HG02763 (cell line): ENCODE data around the gene LRRC1.

Experiments used
- ATAC-seq: cut with Tn5 transposase; IDR thresholded peaks from one replicate; pipeline ENCODE4 v1.9.1; 2021; ENCODE audit warnings: mild to moderate bottlenecking, moderate library complexity; ENCODE audit not compliant: unreplicated experiment

Gene LRRC1

DNA sequence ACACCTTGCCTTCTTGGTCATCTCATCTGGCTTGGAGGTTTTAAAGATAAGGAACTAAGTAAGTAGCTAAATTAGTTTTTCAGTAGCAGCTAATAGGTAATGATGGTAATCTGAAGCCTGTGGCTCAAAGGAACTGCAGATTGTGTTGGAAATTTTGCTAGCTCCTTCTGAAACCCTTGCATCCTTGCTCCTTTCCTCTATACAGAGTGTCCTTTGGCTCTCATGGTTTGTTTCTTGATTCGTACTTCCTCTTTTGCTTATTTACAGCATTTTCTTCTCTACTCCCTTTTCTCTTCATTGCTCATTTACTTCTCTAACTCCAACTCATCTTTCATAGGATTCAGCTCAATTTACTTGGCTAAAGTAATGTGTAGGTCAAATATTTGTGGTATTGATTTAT, 19.0 kb downstream of the LRRC1 start:
- no peak for ATAC-seq

DNA sequence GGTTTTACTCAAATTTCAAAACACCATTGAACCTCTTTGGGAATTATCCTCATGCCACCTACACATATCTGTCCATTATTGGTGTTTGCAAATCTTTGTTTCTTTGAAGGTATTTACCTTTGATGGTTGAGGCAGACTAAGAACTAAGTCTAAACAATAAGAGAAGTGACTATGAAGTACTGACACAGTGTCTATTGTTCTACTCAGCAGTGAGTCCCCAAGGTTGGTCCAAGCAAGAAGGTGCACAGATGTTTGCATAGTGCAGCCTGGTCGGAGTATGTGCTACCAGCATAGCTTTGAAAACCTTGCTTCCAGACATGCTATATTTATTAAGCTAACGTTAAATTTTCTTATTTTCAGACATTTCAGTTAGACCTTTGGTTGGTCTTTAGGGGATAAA, 19.5 kb downstream of the LRRC1 start:
- no peak for ATAC-seq

- no peak for ATAC-seq
Observed at GRCh38 chr6:53815381-53816119, 20.7 kb downstream of the LRRC1 start.

- no peak for ATAC-seq
Observed at GRCh38 chr6:53818858-53819609, 24.2 kb downstream of the LRRC1 start.

GRCh38 chr6:53822401-53823125, 27.8 kb downstream of the LRRC1 start:
- no peak for ATAC-seq

GRCh38 chr6:53824714-53825113, 29.9 kb downstream of the LRRC1 start:
- no peak for ATAC-seq

DNA sequence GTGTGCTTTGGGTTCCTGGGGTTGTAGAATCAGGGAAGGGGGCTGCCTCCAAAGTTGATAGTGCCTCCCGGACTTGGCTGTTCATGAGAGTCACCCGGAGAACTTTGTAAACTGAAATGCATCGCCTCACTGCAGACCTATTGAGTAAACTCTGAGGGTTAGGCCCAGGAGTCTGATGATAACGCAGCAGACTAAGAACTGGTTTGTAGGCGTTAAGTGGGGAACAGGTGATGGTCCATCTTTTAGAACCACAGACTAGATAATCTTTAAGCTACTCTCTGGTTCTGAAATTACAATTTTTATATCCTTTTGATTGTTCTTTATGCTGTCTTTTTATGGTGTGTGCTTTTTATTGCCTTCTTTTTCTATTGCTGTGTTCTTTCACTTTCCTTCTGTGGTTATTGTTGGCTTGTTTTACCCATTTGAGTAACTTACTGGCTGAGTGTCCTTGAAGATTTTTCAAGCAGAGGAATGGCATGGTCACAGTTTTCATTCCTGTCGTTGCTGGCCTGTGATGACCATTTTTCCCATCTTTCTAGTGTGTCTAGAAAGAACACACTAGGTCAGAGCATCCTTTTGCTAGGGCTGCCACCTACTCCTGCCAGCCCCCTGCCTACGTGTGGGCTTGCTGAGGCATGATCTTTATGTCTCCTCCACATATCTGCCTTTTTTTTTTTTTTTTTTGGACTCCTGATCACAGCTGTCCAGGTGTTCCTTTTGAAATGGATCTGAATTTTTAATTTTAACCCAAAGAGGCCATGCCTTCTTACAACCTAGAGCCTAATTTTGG, 30.9 kb downstream of the LRRC1 start:
- no peak for ATAC-seq

DNA sequence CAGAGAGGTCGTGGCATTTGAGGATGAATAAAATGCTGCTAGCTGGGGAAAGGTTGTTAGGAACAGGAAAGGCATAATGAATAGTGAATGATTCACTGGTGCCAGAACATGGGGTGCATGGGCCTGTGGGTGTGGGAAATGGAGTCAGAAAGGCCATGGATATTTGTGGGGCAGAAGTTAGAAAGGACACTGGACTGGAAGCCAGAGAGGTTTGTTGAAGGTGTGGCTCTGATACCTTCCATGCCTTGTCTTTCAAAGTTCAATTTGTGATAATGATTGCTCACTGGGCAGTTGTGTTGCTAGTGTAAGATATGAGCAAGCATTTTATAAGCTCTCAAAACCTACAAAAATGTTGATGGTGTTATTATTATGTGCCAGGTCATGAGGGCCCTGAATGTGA, 32.7 kb downstream of the LRRC1 start:
- no peak for ATAC-seq

GRCh38 chr6:53828215-53828614, 33.4 kb downstream of the LRRC1 start:
- no peak for ATAC-seq

GRCh38 chr6:53828966-53829697, 34.3 kb downstream of the LRRC1 start:
- ATAC-seq = no peak

DNA sequence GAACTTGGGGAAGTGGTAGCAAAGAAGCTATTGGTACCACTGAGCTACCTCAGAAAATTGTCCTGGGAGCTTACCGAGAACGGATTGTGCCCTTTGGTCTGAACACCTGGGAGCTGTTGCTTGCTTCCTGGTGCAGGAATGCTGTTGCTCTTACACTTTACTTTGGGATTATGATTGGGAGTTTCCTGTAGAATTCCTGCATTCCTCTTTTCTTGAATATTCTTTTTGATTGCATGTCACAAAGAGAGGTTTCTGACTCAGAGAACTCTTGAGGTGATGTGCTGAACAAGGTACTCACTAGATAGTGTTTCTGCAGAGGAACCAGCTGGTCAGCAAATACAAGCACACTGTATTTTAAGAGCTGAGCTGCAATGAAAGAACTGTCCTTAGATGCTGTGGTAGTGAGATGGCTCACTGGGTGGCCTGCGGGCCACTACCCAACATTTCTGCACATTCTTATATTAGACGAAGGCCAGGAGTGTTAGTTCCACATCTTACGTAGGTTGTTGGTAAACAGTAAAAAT, 35.0 kb downstream of the LRRC1 start:
- no peak for ATAC-seq

GRCh38 chr6:53830366-53830765, 35.6 kb downstream of the LRRC1 start:
- ATAC-seq = no peak

DNA sequence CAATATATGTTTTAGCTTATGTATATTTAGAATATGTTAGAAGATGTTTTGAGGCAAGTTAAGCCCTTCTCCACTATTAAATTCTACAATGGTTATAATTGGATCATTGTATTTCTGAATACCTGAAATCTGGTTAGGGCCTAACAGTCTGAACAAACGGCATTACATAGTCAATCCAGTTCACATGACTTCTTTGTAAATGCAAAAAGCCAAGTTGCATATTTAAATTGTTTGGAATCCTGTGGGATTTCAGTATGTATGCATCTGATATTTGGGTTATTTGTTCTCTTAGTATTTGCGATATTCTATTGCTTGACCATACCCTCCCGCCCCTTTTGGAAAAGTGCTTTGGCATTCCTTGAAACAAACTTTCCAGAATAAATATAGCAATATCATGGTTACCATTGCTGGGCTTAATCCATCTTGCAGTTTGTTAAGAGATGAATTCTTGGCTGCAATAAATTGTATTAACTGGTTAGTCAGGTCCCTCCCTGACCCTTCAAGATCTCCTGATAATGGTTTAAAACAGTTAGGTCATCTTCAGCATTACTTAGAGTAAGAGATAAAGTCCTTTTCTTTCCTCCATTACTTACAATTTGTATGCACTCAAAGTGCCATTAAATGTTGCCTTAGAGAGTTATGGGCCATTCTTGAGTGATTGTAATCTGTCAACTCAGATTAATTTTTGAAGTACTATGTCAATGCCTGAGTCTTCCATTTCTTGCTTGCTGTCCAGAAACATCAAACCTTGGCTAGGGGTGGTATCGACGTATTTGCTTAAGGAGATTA, 36.5 kb downstream of the LRRC1 start:
- no peak for ATAC-seq

- ATAC-seq = no peak
Observed at GRCh38 chr6:53831936-53832660, 37.3 kb downstream of the LRRC1 start.

GRCh38 chr6:53833155-53833554, 38.4 kb downstream of the LRRC1 start:
- no peak for ATAC-seq

DNA sequence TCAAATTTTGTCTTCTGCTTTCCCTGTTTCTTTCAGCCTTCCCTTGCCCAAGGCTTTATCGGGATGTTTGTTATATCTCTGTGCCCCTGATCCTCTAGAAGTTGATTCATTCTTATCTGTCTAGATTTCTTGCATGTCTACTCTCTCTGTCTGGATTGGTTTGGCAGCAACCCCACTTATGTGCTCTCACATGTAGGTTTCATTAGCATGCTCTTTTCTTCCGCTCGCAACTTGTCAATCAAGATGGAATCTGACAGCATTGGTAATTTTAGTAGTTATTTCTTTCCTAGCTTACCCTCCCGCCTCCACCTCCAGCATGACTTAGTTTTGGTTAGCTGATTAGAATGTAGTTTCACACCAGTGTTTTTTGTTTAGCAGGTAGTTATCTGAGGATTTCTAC, 39.3 kb downstream of the LRRC1 start:
- ATAC-seq = no peak

GRCh38 chr6:53837865-53838769, 43.3 kb downstream of the LRRC1 start:
- ATAC-seq = no peak

DNA sequence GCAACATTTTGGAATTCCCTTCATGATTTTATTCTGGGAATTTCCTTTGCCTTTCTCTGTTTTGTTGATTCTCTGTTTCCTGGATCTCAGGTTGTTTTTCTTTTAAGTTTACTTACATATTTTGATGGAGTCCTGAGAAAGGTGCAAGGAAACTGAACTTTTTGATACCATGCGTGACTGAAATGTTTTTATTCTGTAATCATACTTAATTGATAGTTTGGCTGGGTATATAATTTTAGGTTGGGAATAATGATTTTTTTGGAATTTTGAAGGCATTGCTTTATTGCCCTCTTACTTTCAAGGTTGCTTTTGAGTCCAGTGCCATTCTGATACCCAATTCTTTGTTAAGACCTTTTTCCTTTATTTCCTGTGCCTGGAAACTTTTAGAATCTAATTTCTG, 45.2 kb downstream of the LRRC1 start:
- ATAC-seq = no peak
